ENCODE results near the gene LIG4. TPM values are rescaled to one million over a fixed set of nuclear protein-coding genes. Genes with fewer than 3 reads are reported as not detected.

Gene LIG4
- total and polyA plus RNA-seq, 3 experiments from 2014 or later = 6.9 to 9.3 (median 9.3) TPM

- Histone ChIP-seq H3K4me1 (ENCODE audit: insufficient read depth, low read length) (no peaks in the 10 kb centered on the region), H3K27ac (ENCODE audit: low read depth, low read length) (no peak overlapping the region), H3K9me3 (ENCODE audit: low read length) (no peaks in the 10 kb centered on the region), H3K27me3 (ENCODE audit: insufficient read depth, low read length, poor library complexity, severe bottlenecking) (no peaks in the 10 kb centered on the region), H3K4me3 (ENCODE audit: low read length) (no peak overlapping the region), H3K36me3 (ENCODE audit: insufficient read depth, low read length) (no peaks in the 10 kb centered on the region)
- Mint-ChIP-seq H3K27ac (no peak overlapping the region), H3K9me3 (peaks cover 0 to under 1% (median 0%) of the 10 kb centered on the region in 5 donors), H3K27me3 (peaks cover 10 to 39% of the 10 kb centered on the region in 2 donors), H3K4me3 (no peak overlapping the region), H3K4me1 (no peaks in the 10 kb centered on the region), H3K36me3 (no peaks in the 10 kb centered on the region)
- DNase-seq = no peak
- CTCF ChIA-PET = no interaction called here
- POLR2A ChIA-PET = no interaction called here
These were observed 27.1 kb downstream of the LIG4 start for GRCh38 chr13:108188260-108188659.

- CTCF ChIA-PET = no interaction called here
- Mint-ChIP-seq H3K4me1 (no peaks in the 10 kb centered on the region), H3K4me3 (no peak overlapping the region), H3K27ac (no peak overlapping the region), H3K9me3 (no peaks in the 10 kb centered on the region), H3K27me3 (peaks cover 9 to 32% of the 10 kb centered on the region in 2 donors), H3K36me3 (no peaks in the 10 kb centered on the region)
- Histone ChIP-seq H3K27me3 (ENCODE audit: insufficient read depth, low read length, poor library complexity, severe bottlenecking) (no peaks in the 10 kb centered on the region), H3K4me1 (ENCODE audit: insufficient read depth, low read length) (no peaks in the 10 kb centered on the region), H3K9me3 (ENCODE audit: low read length) (no peaks in the 10 kb centered on the region), H3K36me3 (ENCODE audit: insufficient read depth, low read length) (no peaks in the 10 kb centered on the region), H3K4me3 (ENCODE audit: low read length) (no peak overlapping the region), H3K27ac (ENCODE audit: low read depth, low read length) (no peak overlapping the region)
- POLR2A ChIA-PET = no interaction called here
- DNase-seq = no peak
These were observed 30.1 kb downstream of the LIG4 start for GRCh38 chr13:108185223-108185622.

GRCh38 chr13:108182652-108183051 is 32.7 kb downstream of the LIG4 start:
- ChIA-PET CTCF (no interaction called here), POLR2A (no interaction called here)
- Mint-ChIP-seq H3K27me3 (peaks cover 5 to 13% of the 10 kb centered on the region in 2 donors), H3K27ac (no peak overlapping the region), H3K4me3 (no peak overlapping the region), H3K9me3 (no peaks in the 10 kb centered on the region), H3K4me1 (no peaks in the 10 kb centered on the region), H3K36me3 (no peaks in the 10 kb centered on the region)
- no peaks in the 10 kb centered on the region for H3K27me3 ChIP-seq (ENCODE audit: insufficient read depth, low read length, poor library complexity, severe bottlenecking)
- no peaks in the 10 kb centered on the region for H3K9me3 ChIP-seq (ENCODE audit: low read length)
- DNase-seq = no peak
- no peak overlapping the region for H3K4me3 ChIP-seq (ENCODE audit: low read length)
- no peak overlapping the region for H3K27ac ChIP-seq (ENCODE audit: low read depth, low read length)
- no peaks in the 10 kb centered on the region for H3K4me1 ChIP-seq (ENCODE audit: insufficient read depth, low read length)
- no peaks in the 10 kb centered on the region for H3K36me3 ChIP-seq (ENCODE audit: insufficient read depth, low read length)

GRCh38 chr13:108178078-108178477 is 37.3 kb downstream of the LIG4 start:
- Mint-ChIP-seq H3K27ac (no peak overlapping the region), H3K4me1 (no peaks in the 10 kb centered on the region), H3K36me3 (no peaks in the 10 kb centered on the region), H3K9me3 (peaks cover 0 to 7% (median 3%) of the 10 kb centered on the region in 5 donors), H3K4me3 (no peak overlapping the region), H3K27me3 (peaks cover under 1 to 9% of the 10 kb centered on the region in 2 donors)
- ChIA-PET POLR2A (no interaction called here), CTCF (interaction anchor here (1.0 kb wide), 1 partner anchor 22 kb away, joined by 3 read pairs; no protein-coding TSS in a partner anchor)
- Histone ChIP-seq H3K27me3 (ENCODE audit: insufficient read depth, low read length, poor library complexity, severe bottlenecking) (no peaks in the 10 kb centered on the region), H3K9me3 (ENCODE audit: low read length) (no peaks in the 10 kb centered on the region), H3K27ac (ENCODE audit: low read depth, low read length) (no peak overlapping the region), H3K4me3 (ENCODE audit: low read length) (no peak overlapping the region), H3K36me3 (ENCODE audit: insufficient read depth, low read length) (no peaks in the 10 kb centered on the region), H3K4me1 (ENCODE audit: insufficient read depth, low read length) (no peaks in the 10 kb centered on the region)
- DNase-seq = no peak

GRCh38 chr13:108176685-108177274 is 38.6 kb downstream of the LIG4 start:
- peaks cover 0 to 6% (median 0%) of the 10 kb centered on the region in 3 donors for H3K36me3 Mint-ChIP-seq
- H3K27me3 Mint-ChIP-seq = peaks cover 0 to 5% of the 10 kb centered on the region in 2 donors

GRCh38 chr13:108168929-108169328 is 46.4 kb downstream of the LIG4 start:
- Mint-ChIP-seq H3K4me3 (no peak overlapping the region), H3K27ac (no peak overlapping the region)
- CTCF ChIA-PET = interaction anchor here (0.9 to 1.2 kb wide), 2 partner anchors 13 to 14 kb away, joined by 3 to 4 read pairs; no protein-coding TSS in a partner anchor

More at GRCh38 chr13:108176685-108177274, 38.6 kb downstream of the LIG4 start:
- H3K4me1 Mint-ChIP-seq = no peaks in the 10 kb centered on the region
- Histone ChIP-seq H3K36me3 (ENCODE audit: insufficient read depth, low read length) (no peaks in the 10 kb centered on the region), H3K27ac (ENCODE audit: low read depth, low read length) (no peak overlapping the region), H3K27me3 (ENCODE audit: insufficient read depth, low read length, poor library complexity, severe bottlenecking) (no peaks in the 10 kb centered on the region), H3K4me1 (ENCODE audit: insufficient read depth, low read length) (no peaks in the 10 kb centered on the region), H3K9me3 (ENCODE audit: low read length) (no peaks in the 10 kb centered on the region), H3K4me3 (ENCODE audit: low read length) (no peak overlapping the region)
- no peak overlapping the region for H3K4me3 Mint-ChIP-seq
- DNase-seq = peak in 4 of 5 donors; percentile 28 to 62 (median 37)
- no peak overlapping the region for H3K27ac Mint-ChIP-seq
- ChIA-PET POLR2A (no interaction called here), CTCF (interaction anchor here (0.7 to 0.8 kb wide), 2 partner anchors 43 to 397 kb away, joined by 3 read pairs; no protein-coding TSS in a partner anchor)
- H3K9me3 Mint-ChIP-seq = peaks cover 2 to 11% (median 5%) of the 10 kb centered on the region in 5 donors

GRCh38 chr13:108166078-108166477 is 49.3 kb downstream of the LIG4 start:
- Mint-ChIP-seq H3K27me3 (peaks cover 6 to 7% of the 10 kb centered on the region in 2 donors), H3K36me3 (peaks cover 0 to 6% (median 0%) of the 10 kb centered on the region in 3 donors), H3K27ac (no peak overlapping the region), H3K4me1 (no peaks in the 10 kb centered on the region), H3K4me3 (no peak overlapping the region), H3K9me3 (peaks cover 2 to 13% (median 11%) of the 10 kb centered on the region in 5 donors)
- POLR2A ChIA-PET = no interaction called here
- no peak overlapping the region for H3K4me3 ChIP-seq (ENCODE audit: low read length)
- no peaks in the 10 kb centered on the region for H3K4me1 ChIP-seq (ENCODE audit: insufficient read depth, low read length)
- no peak for DNase-seq
- H3K36me3 ChIP-seq (ENCODE audit: insufficient read depth, low read length) = no peaks in the 10 kb centered on the region
- CTCF ChIA-PET = no interaction called here
- no peaks in the 10 kb centered on the region for H3K27me3 ChIP-seq (ENCODE audit: insufficient read depth, low read length, poor library complexity, severe bottlenecking)
- H3K9me3 ChIP-seq (ENCODE audit: low read length) = no peaks in the 10 kb centered on the region
- no peak overlapping the region for H3K27ac ChIP-seq (ENCODE audit: low read depth, low read length)

More at GRCh38 chr13:108168929-108169328, 46.4 kb downstream of the LIG4 start:
- H3K36me3 Mint-ChIP-seq = peaks cover 0 to 11% (median 0%) of the 10 kb centered on the region in 3 donors
- POLR2A ChIA-PET = no interaction called here
- no peak for DNase-seq
- no peaks in the 10 kb centered on the region for H3K9me3 ChIP-seq (ENCODE audit: low read length)
- H3K9me3 Mint-ChIP-seq = peaks cover 11 to 26% (median 23%) of the 10 kb centered on the region in 5 donors
- no peaks in the 10 kb centered on the region for H3K4me1 ChIP-seq (ENCODE audit: insufficient read depth, low read length)
- no peaks in the 10 kb centered on the region for H3K36me3 ChIP-seq (ENCODE audit: insufficient read depth, low read length)
- H3K4me1 Mint-ChIP-seq = no peaks in the 10 kb centered on the region
- H3K27me3 Mint-ChIP-seq = peaks cover 4 to 6% of the 10 kb centered on the region in 2 donors
- no peaks in the 10 kb centered on the region for H3K27me3 ChIP-seq (ENCODE audit: insufficient read depth, low read length, poor library complexity, severe bottlenecking)
- no peak overlapping the region for H3K27ac ChIP-seq (ENCODE audit: low read depth, low read length)
- H3K4me3 ChIP-seq (ENCODE audit: low read length) = no peak overlapping the region

GRCh38 chr13:108158746-108159145 is 56.6 kb downstream of the LIG4 start:
- POLR2A ChIA-PET = no interaction called here
- H3K4me3 Mint-ChIP-seq = no peak overlapping the region
- H3K36me3 ChIP-seq (ENCODE audit: insufficient read depth, low read length) = no peaks in the 10 kb centered on the region
- no peaks in the 10 kb centered on the region for H3K9me3 ChIP-seq (ENCODE audit: low read length)
- no peak for DNase-seq
- H3K27ac Mint-ChIP-seq = no peak overlapping the region
- H3K4me3 ChIP-seq (ENCODE audit: low read length) = no peak overlapping the region
- H3K27me3 Mint-ChIP-seq = peaks cover 6 to 10% of the 10 kb centered on the region in 2 donors
- H3K9me3 Mint-ChIP-seq = no peaks in the 10 kb centered on the region
- H3K27me3 ChIP-seq (ENCODE audit: insufficient read depth, low read length, poor library complexity, severe bottlenecking) = no peaks in the 10 kb centered on the region
- H3K27ac ChIP-seq (ENCODE audit: low read depth, low read length) = no peak overlapping the region
- no peaks in the 10 kb centered on the region for H3K4me1 ChIP-seq (ENCODE audit: insufficient read depth, low read length)
- no peaks in the 10 kb centered on the region for H3K4me1 Mint-ChIP-seq
- CTCF ChIA-PET = interaction anchor here (1.2 kb wide), 1 partner anchor 9 kb away, joined by 3 read pairs; no protein-coding TSS in a partner anchor
- H3K36me3 Mint-ChIP-seq = no peaks in the 10 kb centered on the region

Measured in CD8-positive, alpha-beta memory T cell (primary cell).